H1 (cell line): ENCODE measurements around the gene CAMKMT. TPM values are rescaled to one million over a fixed set of nuclear protein-coding genes. Genes with fewer than 3 reads are reported as not detected.

Experiments
- CTCF ChIA-PET: fragments of 300-600 bp; sonication (Branson Sonifier 250); formaldehyde crosslinking; loops from one replicate; lab custom pipeline; 2021; ENCODE audit not compliant: partially characterized antibody; lab: Charles Lee
- POLR2A ChIA-PET: fragments of 300-600 bp; sonication (Branson Sonifier 250); formaldehyde crosslinking; loops from one replicate; lab custom pipeline; 2021; ENCODE audit warnings: inconsistent platforms; ENCODE audit not compliant: partially characterized antibody; lab: Charles Lee
- DNase-seq, 2 experiments: peaks; one replicate each; pipeline versions ENCODE4 v3.0.0 to v3.0.0-alpha.2; 2010 to 2022; ENCODE audit warnings: low spot score in 2 of 2, low read depth in 1 of 2, mixed read lengths in 1 of 2
- FAIRE-seq: peaks from 2 replicates; lab custom pipeline; 2011; peaks lifted over from hg19 to GRCh38; lab: Jason Lieb, UNC
- H2AFZ ChIP-seq: 2 replicates; pipeline ENCODE4 v1.8.1; 2012; ENCODE audit warnings: low read length, inconsistent platforms
- H2AK5ac ChIP-seq: 2 replicates; pipeline ENCODE4 v1.6.1; 2013; ENCODE audit warnings: low read depth, low read length
- H2BK120ac ChIP-seq: replicated peaks from 2 replicates; pipeline ENCODE3; 2013; ENCODE audit warnings: low read depth, low read length, inconsistent platforms
- H2BK12ac ChIP-seq: 2 replicates; pipeline ENCODE4 v1.6.1; 2013; ENCODE audit warnings: low read depth, low read length
- H2BK15ac ChIP-seq: 2 replicates; pipeline ENCODE4 v1.6.1; 2013; ENCODE audit warnings: low read length
- H2BK20ac ChIP-seq: 2 replicates; pipeline ENCODE4 v1.6.1; 2013; ENCODE audit warnings: low read length
- H2BK5ac ChIP-seq: 2 replicates; pipeline ENCODE4 v1.6.1; 2013; ENCODE audit warnings: low read depth, low read length
- H3K14ac ChIP-seq: 2 replicates; pipeline ENCODE4 v1.6.1; 2013; ENCODE audit warnings: inconsistent platforms; ENCODE audit not compliant: insufficient read length
- H3K18ac ChIP-seq: 2 replicates; pipeline ENCODE4 v1.6.1; 2013; ENCODE audit warnings: low read length; ENCODE audit errors: extremely low read depth
- H3K23ac ChIP-seq: 2 replicates; pipeline ENCODE4 v1.6.1; 2013; ENCODE audit warnings: inconsistent platforms; ENCODE audit not compliant: insufficient read length
- H3K23me2 ChIP-seq: 2 replicates; pipeline ENCODE4 v1.6.1; 2013; ENCODE audit warnings: low read depth, low read length
- H3K27ac ChIP-seq: 2 replicates; pipeline ENCODE4 v1.6.1; 2011; ENCODE audit warnings: low read depth, low read length, inconsistent platforms
- H3K27me3 ChIP-seq, 4 experiments: replicated peaks in 1 of 4; 1 replicate in 1 of 4; 2 replicates in 3 of 4; pipeline versions ENCODE4 v1.6.1 to v1.8.1; 2011 to 2013; ENCODE audit warnings: low read length in 3 of 4, mild to moderate bottlenecking in 3 of 4, inconsistent platforms in 2 of 4, mixed read lengths in 2 of 4, moderate library complexity in 1 of 4; ENCODE audit not compliant: control insufficient read depth in 3 of 4, insufficient read depth in 3 of 4; ENCODE audit errors: extremely low read depth in 1 of 4
- H3K36me3 ChIP-seq, 4 experiments: 2 replicates each; pipeline versions ENCODE4 v1.6.1 to v1.8.1; 2011 to 2013; ENCODE audit warnings: mild to moderate bottlenecking in 4 of 4, low read length in 3 of 4, moderate library complexity in 2 of 4, control low read depth in 1 of 4, inconsistent platforms in 1 of 4; ENCODE audit not compliant: insufficient read depth in 4 of 4, control insufficient read depth in 2 of 4
- H3K4ac ChIP-seq: replicated peaks from 2 replicates; pipeline ENCODE3; 2013; ENCODE audit warnings: low read length, low read depth, mixed read lengths, inconsistent platforms; ENCODE audit not compliant: insufficient read length
- H3K4me1 ChIP-seq, 4 experiments: replicated peaks in 1 of 4; 1 replicate in 1 of 4; 2 replicates in 3 of 4; pipeline versions ENCODE4 v1.6.1 to v1.8.1; 2011 to 2013; ENCODE audit warnings: low read length in 3 of 4, inconsistent platforms in 2 of 4, mixed read lengths in 1 of 4; ENCODE audit not compliant: insufficient read depth in 4 of 4, control insufficient read depth in 3 of 4
- H3K4me2 ChIP-seq, 2 experiments: 2 replicates each; pipeline versions ENCODE4 v1.6.1 to v1.8.1; 2011 to 2013; ENCODE audit warnings: low read depth in 2 of 2, low read length in 2 of 2, control low read depth in 1 of 2, inconsistent platforms in 1 of 2, mild to moderate bottlenecking in 1 of 2; ENCODE audit not compliant: insufficient read depth in 1 of 2
- H3K4me3 ChIP-seq, 4 experiments: fragments of 200-600, 300-600 bp in 1 of 4; sonication (generic), shearing (Covaris generic), sonication (Bioruptor Twin) in 1 of 4; 2 replicates each; pipeline versions ENCODE4 v1.5.1 to v1.8.1; 2011 to 2016; ENCODE audit warnings: low read length in 4 of 4, low read depth in 3 of 4, control low read depth in 2 of 4, inconsistent platforms in 2 of 4, mild to moderate bottlenecking in 2 of 4, mixed read lengths in 1 of 4, moderate library complexity in 1 of 4; ENCODE audit not compliant: insufficient read depth in 2 of 4; ENCODE audit errors: extremely low read depth in 1 of 4
- H3K56ac ChIP-seq: replicated peaks from 2 replicates; pipeline ENCODE3; 2013; ENCODE audit warnings: low read depth, mild to moderate bottlenecking, mixed read lengths, low read length, inconsistent platforms; ENCODE audit not compliant: insufficient read length
- H3K79me1 ChIP-seq: 2 replicates; pipeline ENCODE4 v1.6.1; 2013; ENCODE audit warnings: low read depth, low read length, control low read depth
- H3K79me2 ChIP-seq, 2 experiments: 2 replicates each; pipeline versions ENCODE4 v1.6.1 to v1.8.1; 2012 to 2013; ENCODE audit warnings: low read length in 2 of 2, mild to moderate bottlenecking in 2 of 2, inconsistent platforms in 1 of 2; ENCODE audit not compliant: insufficient read depth in 2 of 2, control insufficient read depth in 1 of 2
- H3K9ac ChIP-seq, 4 experiments: replicated peaks in 1 of 4; 1 replicate in 1 of 4; 2 replicates in 3 of 4; pipeline versions ENCODE4 v1.6.1 to v1.8.1; 2011 to 2013; ENCODE audit warnings: low read depth in 3 of 4, low read length in 3 of 4, control low read depth in 2 of 4, mild to moderate bottlenecking in 2 of 4, moderate library complexity in 2 of 4, inconsistent platforms in 1 of 4; ENCODE audit errors: extremely low read depth in 1 of 4
- H3K9me3 ChIP-seq, 2 experiments: 2 replicates each; pipeline versions ENCODE4 v1.6.1 to v1.8.1; 2012 to 2013; ENCODE audit warnings: mild to moderate bottlenecking in 2 of 2, moderate library complexity in 2 of 2, control low read depth in 1 of 2, inconsistent platforms in 1 of 2, low read depth in 1 of 2, low read length in 1 of 2, mixed read lengths in 1 of 2; ENCODE audit not compliant: insufficient read depth in 2 of 2
- H4K20me1 ChIP-seq, 2 experiments: replicated peaks in 1 of 2; 2 replicates each; pipeline versions ENCODE3 to v1.8.1; 2011 to 2013; ENCODE audit warnings: inconsistent platforms in 2 of 2, low read length in 2 of 2, mild to moderate bottlenecking in 1 of 2; ENCODE audit not compliant: insufficient read depth in 2 of 2, control insufficient read depth in 1 of 2
- H4K5ac ChIP-seq: 2 replicates; pipeline ENCODE4 v1.6.1; 2013; ENCODE audit warnings: low read length, low read depth, mixed read lengths, inconsistent platforms; ENCODE audit not compliant: insufficient read length
- H4K8ac ChIP-seq: 2 replicates; pipeline ENCODE4 v1.8.0; 2013; ENCODE audit warnings: mild to moderate bottlenecking, moderate library complexity, low read length, inconsistent platforms; ENCODE audit not compliant: insufficient read depth; ENCODE audit errors: extremely low read depth
- H4K91ac ChIP-seq: replicated peaks from 2 replicates; pipeline ENCODE3; 2013; ENCODE audit warnings: low read length, mixed read lengths, inconsistent platforms; ENCODE audit not compliant: insufficient read length
- ATF2 ChIP-seq: IDR thresholded peaks from 2 replicates; pipeline ENCODE4 v1.6.1; 2012; ENCODE audit warnings: low read length, inconsistent platforms
- BCL11A ChIP-seq, 2 experiments: IDR thresholded peaks; one replicate each; pipeline ENCODE4 v1.6.1; 2011; ENCODE audit warnings: low read depth in 2 of 2, low read length in 2 of 2, mild to moderate bottlenecking in 2 of 2
- GTF2F1 ChIP-seq: IDR thresholded peaks from 2 replicates; pipeline ENCODE4 v1.6.1; 2012; ENCODE audit warnings: low read depth, low read length, improper control_type of control experiment, borderline replicate concordance
- SIX5 ChIP-seq: IDR thresholded peaks from 2 replicates; pipeline ENCODE4 v1.6.1; 2011; ENCODE audit warnings: mild to moderate bottlenecking, low read depth, low read length
- SUZ12 ChIP-seq: fragments of 200-600 bp; sonication (generic); IDR thresholded peaks from 2 replicates; pipeline ENCODE4 v1.6.1; 2012; ENCODE audit warnings: mild to moderate bottlenecking, inconsistent platforms, low read length, moderate library complexity, mixed read lengths
- WGBS, 2 experiments: shearing (Covaris generic) in 1 of 2; methylation state at CpG; one replicate each; pipeline versions ENCODE4 v1.1.6 to v1.1.7; 2013 to 2015; ENCODE audit warnings: low lambda C conversion rate in 2 of 2, mixed read lengths in 2 of 2, inconsistent platforms in 1 of 2, low coverage in 1 of 2, missing lambda C conversion rate in 1 of 2; ENCODE audit not compliant: insufficient replicate concordance in 2 of 2, insufficient coverage in 1 of 2, insufficient read length in 1 of 2; ENCODE audit errors: extremely low coverage in 1 of 2, missing lambda C conversion rate in 1 of 2; 5-methylcytosine and 5-hydroxymethylcytosine counted together
- polyA plus RNA-seq, 7 experiments: library from polyadenylated mRNA; depleted of rRNA in 3 of 7; stranded (reverse) in 5 of 7; unstranded in 2 of 7; fragments of >200 nt in 5 of 7; fragments of 200-250 nt in 2 of 7; gene quantifications; 1 replicate in 5 of 7; 2 replicates in 1 of 7; 4 replicates in 1 of 7; pipeline versions ENCODE4 v1.2.1 to v1.2.3, GENCODE V29; 2011 to 2013; ENCODE audit warnings: missing spikeins in 2 of 7, mixed read lengths in 2 of 7
- total RNA-seq: library from RNA; stranded (reverse); fragmentation: NEBNext Ultra II Directional; extraction: Animal tissue kit (Norgen Biotek cat#: 25700); gene quantifications from 2 replicates; pipeline ENCODE4 v1.2.1, GENCODE V29; 2021

Gene CAMKMT
- total and polyA plus RNA-seq, 2 of the 8 experiments (the other 6 are each of a cell fraction or from before 2014, with no cell fraction given), result 14.7 to 22.4 TPM

GRCh38 chr2:44550561-44550960 lies 188.8 kb downstream of the CAMKMT start:
- Histone ChIP-seq H4K91ac (no peak overlapping the region), H4K5ac (no peak overlapping the region), H3K4ac (no peak overlapping the region), H3K79me1 (no peaks in the 10 kb centered on the region), H3K56ac (no peak overlapping the region), H4K20me1 (no peaks in the 10 kb centered on the region), H3K36me3 (0 out of 8 replicates have a peak, but pooled peaks cover 0 to 2% (median 0%) of the 10 kb centered on the region in 4 experiments), H3K23ac (no peak overlapping the region), H3K23me2 (peaks cover 2% of the 10 kb centered on the region; the same call in 1 of the 2 replicates), H3K18ac (no peak overlapping the region), H3K27ac (no peak overlapping the region), H3K14ac (no peak overlapping the region), H3K4me1 (peaks cover 2 to 25% (median 14%) of the 10 kb centered on the region in 4 experiments; a peak in 4 of 7 replicates), H2BK120ac (no peak overlapping the region), H2BK5ac (no peak overlapping the region), H3K9ac (no peak overlapping the region), H2BK12ac (no peak overlapping the region), H2BK15ac (no peak overlapping the region), H3K9me3 (no peaks in the 10 kb centered on the region), H4K8ac (no peak overlapping the region), H3K4me3 (no peak overlapping the region), H3K79me2 (no peaks in the 10 kb centered on the region), H2AFZ (no peak overlapping the region), H3K27me3 (no peaks in the 10 kb centered on the region), H2BK20ac (no peak overlapping the region), H2AK5ac (no peak overlapping the region), H3K4me2 (no peak overlapping the region)
- ChIA-PET POLR2A (no interaction called here), CTCF (no interaction called here)
- DNase-seq (no peak), FAIRE-seq (no peak)
- WGBS, 2 experiments, result 87% methylated on average over 2 of the region's 2 CpGs; no CpG with 5 or more reads in 1 of the 2 experiments
- TF ChIP-seq GTF2F1 (no peak), SUZ12 (no peak), ATF2 (no peak), SIX5 (no peak), BCL11A (IDR thresholded peaks at IDR 0.05; ENCODE audit: low read depth in 2 of 2, low read length in 2 of 2) (no peak)
